ENCODE data around the gene CABP4. TPM values are rescaled to one million over a fixed set of nuclear protein-coding genes. Genes with fewer than 3 reads are reported as not detected.

Gene CABP4
- total RNA-seq (ENCODE audit: low replicate concordance) = not detected in 2 replicates

GRCh38 chr11:67455054-67455453 lies at the start of gene CABP4:
Gene CABP4, plus strand, starts transcription at chr11:67455354. Its CDS starts 70 bp downstream, at chr11:67455424.
- no peak for DNase-seq (ENCODE audit: low read depth)
- TF ChIP-seq, protein P1, sequence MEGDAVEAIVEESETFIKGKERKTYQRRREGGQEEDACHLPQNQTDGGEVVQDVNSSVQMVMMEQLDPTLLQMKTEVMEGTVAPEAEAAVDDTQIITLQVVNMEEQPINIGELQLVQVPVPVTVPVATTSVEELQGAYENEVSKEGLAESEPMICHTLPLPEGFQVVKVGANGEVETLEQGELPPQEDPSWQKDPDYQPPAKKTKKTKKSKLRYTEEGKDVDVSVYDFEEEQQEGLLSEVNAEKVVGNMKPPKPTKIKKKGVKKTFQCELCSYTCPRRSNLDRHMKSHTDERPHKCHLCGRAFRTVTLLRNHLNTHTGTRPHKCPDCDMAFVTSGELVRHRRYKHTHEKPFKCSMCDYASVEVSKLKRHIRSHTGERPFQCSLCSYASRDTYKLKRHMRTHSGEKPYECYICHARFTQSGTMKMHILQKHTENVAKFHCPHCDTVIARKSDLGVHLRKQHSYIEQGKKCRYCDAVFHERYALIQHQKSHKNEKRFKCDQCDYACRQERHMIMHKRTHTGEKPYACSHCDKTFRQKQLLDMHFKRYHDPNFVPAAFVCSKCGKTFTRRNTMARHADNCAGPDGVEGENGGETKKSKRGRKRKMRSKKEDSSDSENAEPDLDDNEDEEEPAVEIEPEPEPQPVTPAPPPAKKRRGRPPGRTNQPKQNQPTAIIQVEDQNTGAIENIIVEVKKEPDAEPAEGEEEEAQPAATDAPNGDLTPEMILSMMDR (IDR thresholded peaks at IDR 0.05; ENCODE audit: insufficient read depth, low read length) = no peak
- no peak within 1 kb of the TSS for H3K4me3 ChIP-seq (ENCODE audit: low read depth, low read length)

- TF ChIP-seq, protein P1 (IDR thresholded peaks at IDR 0.05; ENCODE audit: insufficient read depth, low read length) = no peak
These were observed 49.3 kb upstream of the CABP4 start for GRCh38 chr11:67405688-67406339.

DNA sequence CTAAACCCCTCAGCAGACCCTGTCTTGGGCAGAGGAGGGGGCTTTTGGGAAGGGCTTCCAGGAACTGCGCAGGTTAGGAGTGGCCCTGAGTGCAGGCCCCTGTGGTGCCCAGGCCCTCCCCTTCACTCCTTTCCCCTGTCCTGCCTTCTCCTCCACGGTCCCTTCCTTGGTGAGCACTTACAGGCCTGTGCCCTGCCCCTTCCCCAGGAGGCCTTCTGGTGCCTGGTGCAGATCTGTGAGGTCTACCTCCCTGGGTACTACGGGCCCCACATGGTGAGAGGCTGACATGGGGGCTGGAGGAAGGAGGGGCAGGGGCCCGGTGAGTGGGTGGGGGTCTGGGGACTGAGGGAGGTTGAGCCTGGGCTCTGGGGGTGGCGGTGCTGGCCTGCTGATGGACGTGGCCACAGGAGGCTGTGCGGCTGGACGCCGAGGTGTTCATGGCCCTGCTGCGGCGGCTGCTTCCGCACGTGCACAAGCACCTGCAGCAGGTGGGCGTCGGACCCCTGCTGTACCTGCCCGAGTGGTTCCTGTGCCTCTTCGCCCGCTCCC lies 48.7 kb upstream of the CABP4 start:
- H3K4me3 ChIP-seq (ENCODE audit: low read depth, low read length) = no peak overlapping the region
- TF ChIP-seq, protein P1 (IDR thresholded peaks at IDR 0.05; ENCODE audit: insufficient read depth, low read length) = no peak
- no peak for DNase-seq (ENCODE audit: low read depth)

More at GRCh38 chr11:67405688-67406339, 49.3 kb upstream of the CABP4 start:
- H3K4me3 ChIP-seq (ENCODE audit: low read depth, low read length) = no peak overlapping the region
- DNase-seq (ENCODE audit: low read depth) = no peak

DNA sequence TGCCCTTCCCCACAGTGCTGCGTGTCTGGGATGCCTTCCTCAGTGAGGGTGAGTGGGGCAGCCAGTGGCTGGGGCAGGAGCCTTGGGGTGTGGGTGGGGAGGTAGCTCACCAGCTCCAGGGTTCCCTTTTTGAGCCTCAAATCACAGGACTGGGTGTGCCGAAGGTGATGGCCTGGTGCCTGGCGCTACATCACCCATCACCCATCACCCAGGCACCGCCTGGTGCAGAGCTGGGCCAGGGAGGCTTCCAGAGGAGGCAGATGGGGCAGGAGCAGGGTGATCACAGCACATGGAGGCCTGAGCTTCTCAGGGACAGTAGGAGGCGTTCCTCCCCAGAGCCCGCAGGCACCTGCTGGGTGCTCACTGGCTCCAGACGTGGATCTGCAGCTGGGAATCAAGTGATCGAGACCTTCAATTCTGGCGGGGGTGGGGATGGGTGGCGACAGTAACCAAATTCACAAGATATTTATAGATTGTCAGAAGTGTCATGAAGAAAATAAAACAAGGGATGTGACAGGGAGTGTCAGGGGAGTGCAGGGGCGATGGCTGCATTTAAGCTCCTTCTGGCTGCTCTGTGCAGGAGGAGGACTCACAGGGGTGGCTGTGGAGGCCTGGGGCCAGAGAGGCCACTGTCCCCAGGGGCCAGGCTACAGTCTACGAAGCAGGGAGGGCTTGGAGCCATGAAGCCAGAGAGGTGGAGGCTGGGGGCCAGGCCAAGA lies 48.0 kb upstream of the CABP4 start:
- no peak for DNase-seq (ENCODE audit: low read depth)
- TF ChIP-seq, protein P1 (IDR thresholded peaks at IDR 0.05; ENCODE audit: insufficient read depth, low read length) = no peak
- H3K4me3 ChIP-seq (ENCODE audit: low read depth, low read length) = no peak overlapping the region

DNA sequence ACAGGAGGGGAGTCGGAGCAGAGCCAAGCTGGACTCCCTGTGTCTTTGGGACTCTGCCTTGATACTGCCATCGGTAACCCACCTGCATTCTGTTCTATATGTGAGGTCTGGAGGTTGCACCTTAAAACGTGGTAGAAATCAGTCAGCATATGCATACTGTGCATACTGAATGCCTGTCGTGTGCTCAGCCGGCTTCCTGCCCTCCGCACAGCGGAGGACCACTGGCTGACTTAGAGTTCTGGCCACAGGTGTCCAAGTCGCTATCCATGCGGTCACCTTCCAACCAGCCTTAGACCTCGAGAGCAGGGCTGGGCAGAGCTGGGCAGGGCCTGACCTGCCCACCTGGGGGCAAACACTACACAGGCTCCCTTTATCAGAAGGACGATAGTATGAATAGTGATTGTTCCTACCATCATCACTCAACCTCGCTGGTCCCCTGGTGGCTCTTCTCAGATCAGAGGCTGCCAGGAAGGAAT lies 47.4 kb upstream of the CABP4 start:
- DNase-seq (ENCODE audit: low read depth) = no peak
- TF ChIP-seq, protein P1 (IDR thresholded peaks at IDR 0.05; ENCODE audit: insufficient read depth, low read length) = no peak
- no peak overlapping the region for H3K4me3 ChIP-seq (ENCODE audit: low read depth, low read length)

DNA sequence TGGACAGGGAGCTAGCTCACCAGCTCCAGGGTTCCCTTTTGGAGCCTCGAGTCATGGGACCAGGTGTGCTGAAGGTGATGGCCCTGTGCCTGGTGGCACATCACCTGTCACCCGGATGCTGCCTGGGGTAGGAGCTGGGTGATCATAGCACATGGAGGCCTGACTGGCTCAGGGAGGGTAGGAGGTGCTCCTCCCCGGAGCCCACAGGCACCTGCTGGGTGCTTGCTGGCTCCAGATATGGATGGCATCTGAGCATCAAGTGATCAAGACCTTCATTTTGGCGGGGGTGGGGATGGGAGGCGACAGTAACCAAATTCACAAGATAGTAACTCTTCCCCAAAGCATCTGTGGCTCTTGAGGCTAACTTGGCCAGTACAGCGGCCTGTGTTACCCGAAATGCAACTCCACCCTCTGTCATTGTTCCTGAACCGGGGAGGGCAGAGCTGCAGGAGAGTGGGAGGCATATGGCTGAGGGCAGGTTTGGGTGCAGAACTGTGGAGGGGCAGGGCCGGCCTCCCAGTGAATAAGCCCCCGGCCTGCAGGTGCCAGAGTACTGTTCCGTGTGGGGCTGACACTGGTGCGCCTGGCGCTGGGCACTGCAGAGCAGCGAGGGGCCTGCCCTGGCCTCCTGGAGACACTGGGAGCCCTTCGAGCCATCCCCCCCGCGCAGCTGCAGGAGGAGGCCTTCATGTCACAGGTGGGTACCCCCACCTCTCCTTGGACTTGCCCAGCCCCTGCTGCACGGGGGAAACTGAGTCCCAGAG lies 46.5 kb upstream of the CABP4 start:
- TF ChIP-seq, protein P1 (IDR thresholded peaks at IDR 0.05; ENCODE audit: insufficient read depth, low read length) = no peak
- H3K4me3 ChIP-seq (ENCODE audit: low read depth, low read length) = no peak overlapping the region
- no peak for DNase-seq (ENCODE audit: low read depth)

Measured in fibroblast of the aortic adventitia (primary cell).